B cell (primary cell): ENCODE measurements around the gene ATP9A. TPM values are rescaled to one million over a fixed set of nuclear protein-coding genes. Genes with fewer than 3 reads are reported as not detected.

Source experiments
- ATAC-seq: fragments of 200-7000 bp; cut with Tn5 transposase; one replicate; pipeline ENCODE4 v1.10.0; 2021; ENCODE audit warnings: low read depth, mild to moderate bottlenecking, moderate number of reproducible peaks, moderate library complexity
- CTCF ChIA-PET: fragments of 350-600 bp; sonication (Branson Sonifier 250); formaldehyde crosslinking; loops from one replicate; lab custom pipeline; 2021; ENCODE audit warnings: antibody characterized with exemption, inconsistent platforms; lab: Charles Lee
- POLR2A ChIA-PET: fragments of 350-600 bp; sonication (Branson Sonifier 250); formaldehyde crosslinking; loops from one replicate; lab custom pipeline; 2021; ENCODE audit warnings: antibody characterized with exemption; lab: Charles Lee
- DNase-seq: peaks from one replicate; pipeline ENCODE4 v3.0.0; 2013
- H2AFZ ChIP-seq: 2 replicates; pipeline ENCODE4 v1.6.1; 2012; ENCODE audit warnings: mild to moderate bottlenecking, low read depth, low read length; ENCODE audit not compliant: insufficient read depth, poor library complexity, severe bottlenecking
- H3K27ac ChIP-seq, 2 donors: 1 replicate in 1 of 2; 2 replicates in 1 of 2; pipeline ENCODE4 v1.5.1; 2012 to 2013; ENCODE audit warnings: low read length in 2 of 2, mild to moderate bottlenecking in 2 of 2, moderate library complexity in 1 of 2
- H3K27me3 ChIP-seq, 4 experiments: fragments of 200-600 bp in 1 of 4; sonication (generic) in 1 of 4; replicated peaks in 1 of 4; 1 replicate in 2 of 4; 2 replicates in 2 of 4; pipeline versions ENCODE4 v1.6.1 to v1.7.0; 2013 to 2016; ENCODE audit warnings: low read length in 3 of 4, mild to moderate bottlenecking in 2 of 4, mixed read lengths in 1 of 4, moderate library complexity in 1 of 4; ENCODE audit not compliant: insufficient read depth in 4 of 4, control insufficient read depth in 3 of 4; ENCODE audit errors: control extremely low read depth in 1 of 4
- H3K36me3 ChIP-seq, 2 experiments: replicated peaks in 1 of 2; 1 replicate in 1 of 2; 2 replicates in 1 of 2; pipeline versions ENCODE4 v1.6.1 to v1.7.1; 2013; ENCODE audit warnings: low read length in 1 of 2; ENCODE audit not compliant: insufficient read depth in 2 of 2, control insufficient read depth in 1 of 2; ENCODE audit errors: control extremely low read depth in 1 of 2, extremely low read depth in 1 of 2
- H3K4me1 ChIP-seq, 2 donors: fragments of 200-600 bp in 1 of 2; sonication (generic) in 1 of 2; 1 replicate in 1 of 2; 2 replicates in 1 of 2; pipeline versions ENCODE4 v1.5.1 to v1.6.1; 2013 to 2017; ENCODE audit warnings: low read length in 2 of 2; ENCODE audit not compliant: control insufficient read depth in 2 of 2, insufficient read depth in 2 of 2
- H3K4me2 ChIP-seq: replicated peaks from 2 replicates; pipeline ENCODE3; 2012; ENCODE audit warnings: mild to moderate bottlenecking, low read depth, low read length; ENCODE audit not compliant: poor library complexity, severe bottlenecking
- H3K4me3 ChIP-seq, 5 experiments: fragments of 200-600 bp in 1 of 5; sonication (generic) in 1 of 5; 1 replicate in 3 of 5; 2 replicates in 2 of 5; pipeline versions ENCODE4 v1.5.1 to v1.7.0; 2011 to 2016; ENCODE audit warnings: low read length in 4 of 5, mild to moderate bottlenecking in 4 of 5, low read depth in 2 of 5, control low read depth in 1 of 5, moderate library complexity in 1 of 5; ENCODE audit not compliant: insufficient read depth in 1 of 5; ENCODE audit errors: control extremely low read depth in 1 of 5, extremely low read depth in 1 of 5
- H3K79me2 ChIP-seq: fragments of 200-600 bp; sonication (generic); one replicate; pipeline ENCODE4 v1.6.0; 2016; ENCODE audit warnings: low read length; ENCODE audit not compliant: control insufficient read depth, insufficient read depth
- H3K9ac ChIP-seq: fragments of 200-600 bp; sonication (generic); 2 replicates; pipeline ENCODE4 v1.6.1; 2017; ENCODE audit warnings: mild to moderate bottlenecking, low read length, moderate library complexity
- H3K9me3 ChIP-seq, 3 donors: one replicate each; pipeline versions ENCODE4 v1.6.1 to v1.7.1; 2013; ENCODE audit warnings: low read length in 2 of 3; ENCODE audit not compliant: control insufficient read depth in 2 of 3, insufficient read depth in 1 of 3; ENCODE audit errors: control extremely low read depth in 1 of 3
- H4K20me1 ChIP-seq: 2 replicates; pipeline ENCODE4 v1.6.0; 2012; ENCODE audit warnings: mild to moderate bottlenecking, low read length; ENCODE audit not compliant: insufficient read depth, control insufficient read depth, poor library complexity, severe bottlenecking
- H3K27ac Mint-ChIP-seq: one replicate; pipeline ENCODE4 v1.8.0; 2021; ENCODE audit warnings: mixed read lengths
- H3K27me3 Mint-ChIP-seq: one replicate; pipeline ENCODE4 v1.8.0; 2021; ENCODE audit warnings: mixed read lengths
- H3K4me1 Mint-ChIP-seq: one replicate; pipeline ENCODE4 v1.8.0; 2021; ENCODE audit warnings: mixed read lengths
- H3K4me3 Mint-ChIP-seq: one replicate; pipeline ENCODE4 v1.8.0; 2021; ENCODE audit warnings: mixed read lengths
- H3K9me3 Mint-ChIP-seq: one replicate; pipeline ENCODE4 v1.8.0; 2022; ENCODE audit warnings: mixed read lengths; ENCODE audit not compliant: insufficient read depth
- CTCF ChIP-seq: fragments of 200-600 bp; IDR thresholded peaks from one replicate; pipeline ENCODE4 v1.8.0; 2022; ENCODE audit warnings: antibody characterized with exemption, mild to moderate bottlenecking
- EZH2 ChIP-seq: IDR thresholded peaks from 2 replicates; pipeline ENCODE4 v1.6.1; 2012; ENCODE audit warnings: borderline replicate concordance, low read depth, mild to moderate bottlenecking, moderate library complexity, low read length; ENCODE audit not compliant: insufficient read depth, poor library complexity, severe bottlenecking
- WGBS: methylation state at CpG from one replicate; pipeline ENCODE4 v1.1.5; 2013; ENCODE audit warnings: missing lambda C conversion rate; ENCODE audit not compliant: insufficient coverage; 5-methylcytosine and 5-hydroxymethylcytosine counted together
- intact Hi-C: fragments of 100-400 bp; cut with micrococcal nuclease; formaldehyde crosslinking; loops from one replicate; pipeline ENCODE4 v1.10.0; 2022
- polyA plus RNA-seq: library from polyadenylated mRNA; depleted of rRNA; stranded (reverse); fragments of >200 nt; gene quantifications from 2 replicates; pipeline ENCODE4 v1.2.3, GENCODE V29; 2012
- total RNA-seq, 2 donors: library from RNA; stranded (reverse); fragments of 120-200 nt in 1 of 2; gene quantifications; 1 replicate in 1 of 2; 2 replicates in 1 of 2; pipeline versions ENCODE4 v1.2.3 to v1.2.4, GENCODE V29; 2013 to 2022

ATP9A gene
- total and polyA plus RNA-seq, 2 donors (not counting 1 experiment from before 2014, with no cell fraction given): 0.13 to 0.22 TPM

- H3K27me3 Mint-ChIP-seq: peaks cover 38% of the 10 kb centered on the region
- H3K4me2 ChIP-seq: no peak overlapping the region
- no peaks in the 10 kb centered on the region for H3K9me3 ChIP-seq
- 59% methylated on average over 3 of the region's 9 CpGs for WGBS
- peaks cover 7% of the 10 kb centered on the region for H3K4me1 Mint-ChIP-seq
- no peaks in the 10 kb centered on the region for H3K9me3 Mint-ChIP-seq
- no peak overlapping the region for H3K27ac Mint-ChIP-seq
- ChIA-PET CTCF (no interaction called here), POLR2A (no interaction called here)
- TF ChIP-seq CTCF (no peak), EZH2 (no peak)
- H3K79me2 ChIP-seq: no peaks in the 10 kb centered on the region
- no peak for DNase-seq
- H3K4me3 ChIP-seq: no peak overlapping the region
- peaks cover 0 to 21% (median 3%) of the 10 kb centered on the region in 4 experiments for H3K27me3 ChIP-seq
- no peak overlapping the region for H3K9ac ChIP-seq
- no peak overlapping the region for H3K4me3 Mint-ChIP-seq
- no peak overlapping the region for H3K27ac ChIP-seq
- no peak overlapping the region for H2AFZ ChIP-seq
- H4K20me1 ChIP-seq: no peaks in the 10 kb centered on the region
- H3K36me3 ChIP-seq: no peaks in the 10 kb centered on the region
- no peak for ATAC-seq
- H3K4me1 ChIP-seq: peaks cover 0 to 3% of the 10 kb centered on the region in 2 donors
- intact Hi-C loops: no loop called here
Measured at GRCh38 chr20:51634257-51634656, 133.9 kb downstream of the ATP9A start.

- peaks cover 6% of the 10 kb centered on the region for H3K4me1 Mint-ChIP-seq
- peaks cover 43% of the 10 kb centered on the region for H3K27me3 Mint-ChIP-seq
- 98% methylated on average over 3 of the region's 3 CpGs for WGBS
- Histone ChIP-seq H3K27ac (no peak overlapping the region), H4K20me1 (no peaks in the 10 kb centered on the region), H3K79me2 (no peaks in the 10 kb centered on the region), H2AFZ (no peak overlapping the region), H3K4me1 (peaks cover 0 to 3% of the 10 kb centered on the region in 2 donors), H3K9me3 (no peaks in the 10 kb centered on the region), H3K9ac (no peak overlapping the region), H3K36me3 (no peaks in the 10 kb centered on the region), H3K4me3 (no peak overlapping the region), H3K27me3 (peaks cover 0 to 23% (median 3%) of the 10 kb centered on the region in 4 experiments), H3K4me2 (no peak overlapping the region)
- H3K9me3 Mint-ChIP-seq: no peaks in the 10 kb centered on the region
- intact Hi-C loops: no loop called here
- ChIA-PET CTCF (no interaction called here), POLR2A (no interaction called here)
- H3K27ac Mint-ChIP-seq: no peak overlapping the region
- TF ChIP-seq EZH2 (no peak), CTCF (no peak)
- ATAC-seq (no peak), DNase-seq (no peak)
- H3K4me3 Mint-ChIP-seq: no peak overlapping the region
Measured at GRCh38 chr20:51633430-51633829, 134.8 kb downstream of the ATP9A start.
